Glomerular endothelial cell (primary cell): Measurements from ENCODE around the gene PLGRKT. TPM values are rescaled to one million over a fixed set of nuclear protein-coding genes. Genes with fewer than 3 reads are reported as not detected.
"Not testable (repeated sequence)": the region's sequence is repeated elsewhere in the genome, so short reads cannot be mapped to it uniquely, and the experiment has no call there.

Source experiments
- DNase-seq: peaks from one replicate; pipeline ENCODE4 v3.0.0-alpha.2; 2011; ENCODE audit warnings: low read depth, low spot score; ENCODE audit errors: extremely low read depth
- total RNA-seq: library from RNA; depleted of rRNA; stranded (reverse); fragments of >200 nt; gene quantifications from 2 replicates; pipeline ENCODE4 v1.2.3, GENCODE V29; 2015

Gene PLGRKT
- total RNA-seq, 1 donor from 2014 or later = 13.0 TPM

GRCh38 chr9:5321601-5322000, 116.1 kb downstream of the PLGRKT start:
- not testable (repeated sequence) for DNase-seq

- DNase-seq = no peak
These were observed 116.7 kb downstream of the PLGRKT start for GRCh38 chr9:5321058-5321457.

GRCh38 chr9:5316406-5316805, 121.3 kb downstream of the PLGRKT start:
- DNase-seq = not testable (repeated sequence)

- no peak for DNase-seq
These were observed 122.4 kb downstream of the PLGRKT start for GRCh38 chr9:5315187-5315923.

GRCh38 chr9:5310851-5311250, 126.9 kb downstream of the PLGRKT start:
- no peak for DNase-seq

Other genes starting within 250 kb of the PLGRKT start
- not detected in 2 replicates for gene INSL4, start 206.5 kb downstream of the PLGRKT start, total RNA-seq
- gene RLN2, start 133.2 kb downstream of the PLGRKT start, total RNA-seq = 0.68 TPM in 1 of 2 replicates, not detected in the other
- not detected in 2 replicates for gene RLN1, start 98.0 kb downstream of the PLGRKT start, total RNA-seq
- gene CD274, start 12.6 kb upstream of the PLGRKT start, total RNA-seq = 15.5 and 18.2 TPM in 2 replicates
- 20.4 and 27.0 TPM in 2 replicates for gene PDCD1LG2, start 72.6 kb upstream of the PLGRKT start, total RNA-seq
- 23.1 and 36.7 TPM in 2 replicates for gene RIC1, start 191.2 kb upstream of the PLGRKT start, total RNA-seq